ENCODE results near the gene KCNIP3.

The KCNIP3 gene

DNA sequence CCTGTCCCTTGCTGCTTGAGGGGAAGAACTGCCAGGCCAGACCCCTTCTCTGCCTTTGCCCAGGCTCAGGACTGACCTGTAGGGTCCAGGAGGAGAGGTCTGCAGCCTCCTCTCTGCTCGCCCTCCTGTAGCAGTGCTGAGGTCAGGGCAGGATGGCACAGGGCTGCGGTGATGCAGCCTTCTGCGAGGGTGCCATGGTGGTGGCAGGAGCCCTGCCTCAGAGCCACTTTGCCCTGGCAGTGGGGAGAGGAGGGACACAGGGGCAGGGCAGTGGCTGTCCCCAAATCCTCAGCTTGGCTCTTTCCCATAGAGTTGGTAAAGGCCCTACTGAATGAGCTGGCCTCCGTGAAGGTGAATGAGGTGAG, 22.0 kb upstream of the KCNIP3 start:
- DNase-seq, result no peak

DNA sequence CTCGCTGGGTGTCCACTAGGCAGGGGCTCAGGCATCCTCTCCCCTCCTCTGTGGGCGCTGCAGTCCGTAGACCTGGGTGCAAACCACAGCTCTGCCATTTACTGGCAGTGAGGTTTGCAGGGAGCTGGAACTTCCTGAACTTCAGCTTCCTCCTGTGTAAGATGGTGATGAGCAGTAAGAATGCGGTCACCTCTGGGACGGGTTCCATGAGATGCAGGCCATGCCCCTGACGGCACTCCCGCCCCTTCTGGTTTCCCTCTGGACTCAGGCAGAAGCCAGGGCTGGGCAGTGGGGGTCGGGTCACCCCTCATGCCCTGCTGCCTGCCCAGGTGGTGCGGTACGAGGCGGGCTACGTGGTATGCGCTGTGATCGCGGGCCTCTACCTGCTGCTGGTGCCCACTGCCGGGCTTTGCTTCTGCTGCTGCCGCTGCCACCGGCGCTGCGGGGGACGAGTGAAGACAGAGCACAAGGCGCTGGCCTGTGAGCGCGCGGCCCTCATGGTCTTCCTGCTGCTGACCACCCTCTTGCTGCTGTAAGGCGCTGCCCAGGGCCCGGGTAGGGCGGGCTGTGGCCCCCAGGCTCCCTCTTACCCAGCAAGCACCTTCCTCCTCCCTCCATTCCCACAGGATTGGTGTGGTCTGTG, 21.4 kb upstream of the KCNIP3 start:
- no peak for DNase-seq

DNA sequence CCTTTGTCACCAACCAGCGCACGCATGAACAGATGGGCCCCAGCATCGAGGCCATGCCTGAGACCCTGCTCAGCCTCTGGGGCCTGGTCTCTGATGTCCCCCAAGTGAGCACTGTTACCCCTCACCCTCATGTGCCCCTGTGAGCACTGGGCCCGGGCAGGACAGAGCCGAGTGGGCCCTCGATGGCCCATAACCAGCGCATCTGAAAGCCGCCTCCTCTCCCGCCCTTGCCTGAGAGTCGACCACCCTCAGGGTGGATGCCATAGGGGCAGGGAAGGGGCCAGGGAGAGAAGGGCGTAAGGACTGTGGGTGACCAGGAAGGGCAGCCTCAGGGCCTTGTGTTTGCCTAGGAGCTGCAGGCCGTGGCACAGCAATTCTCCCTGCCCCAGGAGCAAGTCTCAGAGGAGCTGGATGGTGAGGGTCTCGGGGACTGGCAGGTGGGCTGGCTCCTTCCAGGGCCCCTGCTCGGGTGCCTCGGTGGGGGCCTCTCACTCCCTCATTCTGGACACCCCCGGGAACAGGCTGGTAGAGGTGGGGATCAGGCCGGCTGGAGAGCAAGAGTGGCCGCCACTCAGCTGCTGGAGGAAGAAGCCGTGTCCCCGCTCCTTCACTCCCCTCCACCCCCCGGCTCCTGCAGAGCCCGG, 20.8 kb upstream of the KCNIP3 start:
- no peak for DNase-seq

DNA sequence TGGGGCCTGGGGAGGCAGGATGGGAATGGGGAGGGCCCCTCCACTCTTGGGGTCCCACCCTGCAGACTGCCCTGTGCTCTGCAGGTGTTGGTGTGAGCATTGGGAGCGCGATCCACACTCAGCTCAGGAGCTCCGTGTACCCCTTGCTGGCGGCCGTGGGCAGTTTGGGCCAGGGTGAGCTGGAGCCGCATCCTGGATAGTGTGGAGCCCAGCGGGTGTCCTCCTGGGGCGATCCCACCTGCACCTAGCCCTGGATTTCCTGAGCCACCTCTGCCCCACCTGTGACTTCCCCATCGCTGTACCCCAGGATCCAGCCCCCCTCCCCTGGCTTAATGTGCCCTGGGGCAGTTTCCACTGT, 20.3 kb upstream of the KCNIP3 start:
- DNase-seq, result no peak

DNA sequence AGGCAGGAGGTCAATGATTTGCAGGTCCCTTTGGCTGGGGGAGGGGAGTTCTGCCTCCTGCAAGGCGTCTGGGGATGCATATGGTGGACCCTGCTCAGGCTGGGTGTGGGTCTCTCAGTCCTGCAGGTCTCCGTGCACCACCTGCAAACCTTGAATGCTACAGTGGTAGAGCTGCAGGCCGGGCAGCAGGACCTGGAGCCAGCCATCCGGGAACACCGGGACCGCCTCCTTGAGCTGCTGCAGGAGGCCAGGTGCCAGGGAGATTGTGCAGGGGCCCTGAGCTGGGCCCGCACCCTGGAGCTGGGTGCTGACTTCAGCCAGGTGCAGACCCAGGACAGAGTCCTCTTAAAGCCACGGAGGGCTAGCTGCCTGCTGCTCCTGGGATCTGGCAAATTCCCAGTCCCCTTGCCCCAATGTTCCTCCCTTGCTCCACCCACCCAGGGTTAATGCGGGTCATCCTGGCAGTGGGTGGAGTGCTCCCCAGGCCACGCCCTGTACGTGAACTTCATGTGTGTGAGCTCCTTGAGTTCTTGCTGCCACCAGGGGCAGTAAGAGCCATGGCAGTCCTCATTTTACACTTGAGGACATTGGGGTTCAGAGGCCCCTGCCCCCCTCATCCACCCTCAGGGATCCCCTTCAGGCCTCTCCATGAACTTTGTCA, 19.8 kb upstream of the KCNIP3 start:
- DNase-seq, result no peak

DNA sequence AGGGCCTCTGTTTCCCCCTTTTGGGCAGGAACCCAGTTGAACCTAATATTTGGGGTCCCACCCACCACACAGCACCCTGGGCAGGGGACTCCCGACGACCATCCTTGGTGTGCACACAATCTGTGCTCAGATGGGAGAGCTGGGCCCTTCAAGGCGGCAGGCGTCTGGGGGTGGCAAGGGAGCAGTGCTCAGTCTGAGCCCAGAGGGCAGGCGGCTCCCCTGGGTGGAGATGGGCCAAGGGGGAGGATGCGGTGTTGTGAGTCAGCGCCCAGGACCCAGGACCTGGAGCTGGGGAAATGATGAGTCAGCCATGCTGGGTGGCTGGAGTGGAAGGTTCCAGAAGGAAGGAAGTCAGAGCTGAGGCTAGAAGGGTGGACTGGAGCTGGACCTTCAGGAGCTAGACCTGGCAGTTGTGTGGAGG, 19.1 kb upstream of the KCNIP3 start:
- no peak for DNase-seq

DNA sequence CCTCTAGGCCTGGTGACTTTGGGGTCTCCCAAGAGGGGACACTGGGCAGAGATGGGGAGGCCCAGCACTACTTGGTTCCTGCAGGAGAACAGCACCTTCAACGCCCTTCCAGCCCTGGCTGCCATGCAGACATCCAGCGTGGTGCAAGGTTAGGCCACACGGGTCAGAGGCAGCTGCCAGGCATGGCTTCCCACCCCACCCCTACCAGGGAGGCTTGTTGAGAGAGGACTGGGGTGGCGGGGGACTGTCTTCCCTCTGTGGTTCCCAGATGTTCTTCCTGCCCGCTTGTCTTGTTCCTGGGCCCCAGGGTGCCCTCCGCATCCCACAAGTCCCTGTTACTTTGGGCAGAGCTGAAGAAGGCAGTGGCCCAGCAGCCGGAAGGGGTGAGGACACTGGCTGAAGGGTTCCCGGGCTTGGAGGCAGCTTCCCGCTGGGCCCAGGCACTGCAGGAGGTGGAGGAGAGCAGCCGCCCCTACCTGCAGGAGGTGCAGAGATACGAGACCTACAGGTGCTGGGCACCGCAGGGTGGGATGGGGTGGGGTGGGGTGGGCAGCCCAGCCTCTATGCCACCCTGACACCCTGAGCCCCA, 18.4 kb upstream of the KCNIP3 start:
- no peak for DNase-seq

DNA sequence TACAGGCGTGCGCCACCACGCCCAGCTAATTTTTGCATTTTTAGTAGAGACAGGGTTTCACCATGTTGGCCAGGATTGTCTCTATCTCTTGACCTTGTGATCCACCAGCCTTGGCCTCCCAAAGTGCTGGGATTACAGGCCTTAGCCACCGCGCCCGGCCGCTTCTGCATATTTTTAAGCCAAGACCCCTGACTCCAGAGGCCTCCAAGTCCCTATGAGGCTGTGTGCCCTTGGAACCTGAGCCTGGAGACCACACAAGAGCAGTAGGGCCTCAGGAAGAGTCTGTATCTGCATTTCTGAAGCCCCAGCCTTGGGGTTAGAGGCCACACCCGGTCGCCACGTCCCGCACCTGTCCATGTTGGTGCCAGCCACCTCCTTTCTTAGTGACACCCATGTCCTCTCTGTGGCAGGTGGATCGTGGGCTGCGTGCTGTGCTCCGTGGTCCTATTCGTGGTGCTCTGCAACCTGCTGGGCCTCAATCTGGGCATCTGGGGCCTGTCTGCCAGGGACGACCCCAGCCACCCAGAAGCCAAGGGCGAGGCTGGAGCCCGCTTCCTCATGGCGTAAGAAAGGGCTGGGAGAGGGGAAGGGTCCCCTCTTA, 17.6 kb upstream of the KCNIP3 start:
- no peak for DNase-seq

DNA sequence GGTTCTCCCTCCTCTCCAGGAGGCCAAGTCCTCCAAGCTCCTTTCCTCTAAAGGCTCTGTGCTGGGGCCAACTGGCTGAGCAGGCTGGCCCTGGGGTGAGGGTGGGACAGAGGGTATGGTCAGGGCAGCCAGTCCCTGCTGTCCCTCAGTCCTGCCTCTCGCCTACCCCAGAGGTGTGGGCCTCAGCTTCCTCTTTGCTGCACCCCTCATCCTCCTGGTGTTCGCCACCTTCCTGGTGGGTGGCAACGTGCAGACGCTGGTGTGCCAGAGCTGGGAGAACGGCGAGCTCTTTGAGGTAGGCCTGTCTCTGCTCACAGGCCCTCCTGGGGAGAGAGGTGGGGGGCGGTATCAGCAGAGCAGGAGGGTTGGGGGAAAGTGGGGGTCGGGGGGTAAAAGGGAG, 16.1 kb upstream of the KCNIP3 start:
- DNase-seq, result no peak

DNA sequence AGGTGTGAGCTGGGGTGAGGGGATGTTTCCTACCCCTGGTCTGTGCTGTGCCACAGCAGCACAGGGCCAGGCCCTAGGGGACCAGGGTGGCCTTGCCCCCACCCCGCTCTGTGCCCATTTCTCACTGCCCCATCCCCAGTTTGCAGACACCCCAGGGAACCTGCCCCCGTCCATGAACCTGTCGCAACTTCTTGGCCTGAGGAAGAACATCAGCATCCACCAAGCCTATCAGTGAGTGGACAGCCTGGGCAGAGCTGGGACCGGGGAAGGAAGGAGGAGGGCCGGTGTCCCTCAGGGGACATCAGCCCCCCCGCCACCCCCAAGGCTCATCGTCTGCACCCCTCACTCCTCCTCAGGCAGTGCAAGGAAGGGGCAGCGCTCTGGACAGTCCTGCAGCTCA, 15.4 kb upstream of the KCNIP3 start:
- no peak for DNase-seq

DNA sequence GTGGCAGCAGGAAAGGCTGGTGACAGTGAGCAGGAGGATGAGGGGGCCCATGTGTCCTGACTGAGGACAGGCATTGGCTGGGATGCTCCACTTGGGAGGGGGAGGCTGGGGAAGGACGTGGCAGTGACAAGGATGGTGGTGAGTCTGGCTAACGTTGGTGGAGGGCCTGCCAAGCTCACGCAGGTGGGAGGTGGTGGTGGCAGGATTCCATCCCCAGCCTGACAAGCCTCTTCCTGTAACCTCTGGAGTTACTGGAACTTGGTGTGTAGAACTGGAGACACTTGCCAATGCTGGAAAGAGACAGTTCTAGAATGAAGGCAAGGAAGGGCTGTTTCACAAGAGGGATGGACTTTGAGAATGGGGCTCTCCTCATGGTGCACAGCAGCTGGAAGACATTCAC, 14.7 kb upstream of the KCNIP3 start:
- no peak for DNase-seq

DNA sequence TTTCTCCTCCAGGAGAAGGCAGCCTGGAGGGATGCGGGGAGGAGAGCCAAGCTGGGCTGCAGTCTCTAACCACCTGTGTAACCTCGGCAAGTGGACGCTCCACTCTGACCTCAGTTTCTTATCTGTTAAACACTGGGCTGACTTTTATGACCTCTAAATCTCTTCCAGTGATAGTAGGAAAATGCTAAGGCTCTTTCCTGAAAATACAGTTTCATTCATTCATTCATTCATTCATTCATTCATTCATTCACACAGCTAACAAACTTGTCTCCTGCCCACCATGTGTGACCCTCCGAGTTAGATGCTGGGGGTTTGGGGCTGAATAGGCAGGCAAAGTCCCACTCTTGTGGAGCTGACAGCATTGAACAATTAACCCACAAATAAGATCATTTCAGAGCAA, 13.6 kb upstream of the KCNIP3 start:
- DNase-seq, result no peak

DNA sequence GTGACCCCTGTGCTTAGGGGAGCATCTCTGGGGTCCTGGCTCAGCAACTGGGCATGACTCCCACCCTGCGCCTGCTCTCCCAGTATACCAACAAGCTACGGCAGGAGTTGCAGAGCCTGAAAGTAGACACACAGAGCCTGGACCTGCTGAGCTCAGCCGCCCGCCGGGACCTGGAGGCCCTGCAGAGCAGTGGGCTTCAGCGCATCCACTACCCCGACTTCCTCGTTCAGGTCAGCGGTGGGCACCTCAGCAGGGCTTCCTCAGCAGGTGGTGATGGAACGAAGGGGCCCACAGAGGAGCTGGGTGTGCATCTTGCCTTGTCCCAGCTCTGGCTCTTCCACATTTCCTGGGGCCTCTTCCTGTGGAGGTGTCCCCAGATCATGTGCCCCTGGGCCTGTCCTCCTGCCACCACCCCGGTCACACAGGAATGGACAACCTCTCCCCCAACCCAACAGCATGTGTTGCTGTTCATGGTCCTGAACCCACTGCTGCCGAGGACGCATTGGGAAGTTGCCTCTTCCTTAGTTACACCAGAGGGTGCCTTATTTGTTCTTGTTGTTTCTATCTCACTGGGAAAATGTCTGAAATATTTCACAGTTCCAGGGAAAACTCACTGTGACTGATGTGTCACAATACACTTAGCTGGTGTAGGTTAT, 12.1 kb upstream of the KCNIP3 start:
- no peak for DNase-seq

DNA sequence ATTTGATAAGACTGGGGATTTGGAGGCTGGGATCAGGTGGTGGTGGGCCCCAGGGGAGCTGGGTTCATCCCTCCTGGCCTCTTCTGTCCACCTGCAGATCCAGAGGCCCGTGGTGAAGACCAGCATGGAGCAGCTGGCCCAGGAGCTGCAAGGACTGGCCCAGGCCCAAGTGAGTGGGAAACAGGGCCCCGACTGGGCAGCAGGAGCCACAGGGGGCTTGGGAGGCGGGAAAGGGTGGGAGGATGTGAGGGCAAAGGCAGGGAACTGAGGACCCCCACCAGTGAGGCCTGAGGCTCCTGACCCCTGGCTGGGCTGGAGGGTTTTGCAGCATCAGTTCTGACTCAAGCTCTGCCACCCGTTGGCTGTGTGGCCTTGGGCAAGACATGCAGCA, 11.6 kb upstream of the KCNIP3 start:
- no peak for DNase-seq

DNA sequence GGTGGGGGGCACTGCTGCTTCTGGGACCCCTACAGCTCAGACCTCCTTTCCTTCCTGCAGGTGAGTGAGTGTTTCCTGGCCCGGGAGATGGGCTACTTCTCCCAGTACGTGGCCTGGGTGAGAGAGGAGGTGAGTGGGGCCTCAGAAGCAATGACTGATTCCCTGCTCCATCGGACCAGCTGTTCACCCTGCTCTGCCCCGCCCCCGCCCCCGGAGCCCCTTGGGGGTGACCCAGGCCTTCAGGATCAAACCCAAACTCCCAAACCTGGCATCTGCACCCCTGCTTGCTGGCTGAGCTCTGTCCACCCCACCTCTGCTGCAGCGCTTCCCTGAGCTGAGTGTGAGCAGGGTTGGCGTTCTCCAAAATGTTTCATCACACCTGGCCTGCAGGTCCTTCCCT, 9.8 kb upstream of the KCNIP3 start:
- no peak for DNase-seq

DNA sequence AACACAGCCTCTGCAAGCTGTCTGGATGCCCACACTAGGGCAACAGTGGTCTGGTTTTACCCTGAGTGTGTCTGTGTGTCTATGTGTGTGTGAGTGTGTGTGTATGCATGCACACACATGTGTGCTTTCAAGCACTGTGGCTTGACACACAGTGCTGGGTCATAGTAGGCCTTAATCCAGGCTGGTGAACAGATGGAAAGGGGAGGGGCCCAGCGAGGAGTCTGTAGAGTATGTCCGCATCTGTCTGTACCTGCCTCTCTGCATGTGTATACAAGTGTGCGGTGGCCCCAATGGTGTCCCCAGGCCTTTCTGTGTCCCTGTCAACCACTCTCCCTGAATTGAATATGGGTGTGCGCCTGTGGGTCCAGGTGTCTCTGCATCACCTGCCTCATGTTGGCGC, 9.3 kb upstream of the KCNIP3 start:
- no peak for DNase-seq

DNA sequence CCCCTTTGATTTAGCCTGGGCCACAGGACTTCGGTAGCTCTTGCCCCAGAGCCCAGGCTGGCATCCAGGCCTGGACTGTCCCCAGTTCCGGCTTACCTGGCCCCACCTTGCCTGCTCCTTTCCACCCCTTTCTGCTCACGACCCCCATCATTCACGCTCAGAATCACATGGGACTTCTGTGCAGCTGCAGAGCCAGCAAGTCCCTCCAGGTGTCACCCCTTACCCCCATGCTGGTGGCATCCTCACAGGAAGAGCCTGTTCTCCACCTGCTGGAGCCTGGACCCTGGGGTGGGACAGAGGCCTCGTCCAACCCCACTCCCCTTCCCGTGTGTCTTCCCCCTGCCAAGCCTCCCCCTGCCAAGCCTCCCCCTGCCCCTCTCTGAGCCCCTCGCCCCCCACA, 7.9 kb upstream of the KCNIP3 start:
- DNase-seq, result no peak

DNA sequence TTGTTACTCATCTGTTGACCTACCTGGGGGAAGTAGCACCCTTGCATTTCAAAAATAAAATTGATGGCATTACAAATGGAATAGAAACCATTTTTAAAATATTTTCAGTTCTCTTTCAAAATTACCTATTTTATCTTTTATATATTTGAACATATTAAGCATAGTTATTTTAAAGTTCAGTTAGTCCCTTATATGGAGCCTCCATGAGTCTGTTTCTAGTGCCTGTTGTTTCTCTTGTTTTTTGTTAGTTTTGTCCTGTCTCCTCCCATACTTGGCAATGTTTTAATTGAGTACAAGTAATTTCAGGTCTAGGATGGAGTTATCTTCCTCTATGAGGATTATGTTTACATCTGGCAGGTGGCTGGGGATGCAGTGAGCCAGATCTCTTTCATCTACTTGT, 5.9 kb upstream of the KCNIP3 start:
- DNase-seq, result no peak

DNA sequence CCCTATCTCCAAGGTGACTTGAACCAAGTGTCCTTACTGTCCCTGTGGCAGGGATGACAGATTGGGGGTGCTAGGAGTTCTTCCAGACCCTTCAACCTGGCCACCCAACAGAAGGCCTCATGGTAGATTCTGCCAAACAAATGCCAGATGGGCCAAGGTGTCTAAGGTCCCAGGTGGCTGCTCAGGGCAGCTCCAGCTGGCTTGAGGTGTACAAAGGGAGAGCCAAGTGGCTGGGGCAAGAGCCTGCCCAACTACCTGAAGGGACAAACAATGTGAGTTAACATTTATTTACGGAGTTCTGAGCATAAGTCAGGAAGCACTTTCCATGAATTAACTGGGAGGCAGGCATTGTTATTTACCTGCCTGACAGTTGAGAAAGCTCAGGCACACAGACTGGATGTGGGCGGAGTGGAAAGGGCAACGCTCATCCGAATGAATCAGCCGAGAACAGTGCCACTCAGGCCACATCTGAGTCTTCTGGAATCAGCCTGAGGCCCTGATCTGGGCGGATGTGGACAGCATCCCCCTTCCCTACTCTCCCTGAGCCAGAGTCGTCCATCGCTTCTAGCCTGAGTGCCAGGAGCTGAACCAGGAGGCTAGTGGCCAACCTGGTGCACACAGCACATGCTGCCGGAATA, 4.4 kb upstream of the KCNIP3 start:
- DNase-seq, result no peak

DNA sequence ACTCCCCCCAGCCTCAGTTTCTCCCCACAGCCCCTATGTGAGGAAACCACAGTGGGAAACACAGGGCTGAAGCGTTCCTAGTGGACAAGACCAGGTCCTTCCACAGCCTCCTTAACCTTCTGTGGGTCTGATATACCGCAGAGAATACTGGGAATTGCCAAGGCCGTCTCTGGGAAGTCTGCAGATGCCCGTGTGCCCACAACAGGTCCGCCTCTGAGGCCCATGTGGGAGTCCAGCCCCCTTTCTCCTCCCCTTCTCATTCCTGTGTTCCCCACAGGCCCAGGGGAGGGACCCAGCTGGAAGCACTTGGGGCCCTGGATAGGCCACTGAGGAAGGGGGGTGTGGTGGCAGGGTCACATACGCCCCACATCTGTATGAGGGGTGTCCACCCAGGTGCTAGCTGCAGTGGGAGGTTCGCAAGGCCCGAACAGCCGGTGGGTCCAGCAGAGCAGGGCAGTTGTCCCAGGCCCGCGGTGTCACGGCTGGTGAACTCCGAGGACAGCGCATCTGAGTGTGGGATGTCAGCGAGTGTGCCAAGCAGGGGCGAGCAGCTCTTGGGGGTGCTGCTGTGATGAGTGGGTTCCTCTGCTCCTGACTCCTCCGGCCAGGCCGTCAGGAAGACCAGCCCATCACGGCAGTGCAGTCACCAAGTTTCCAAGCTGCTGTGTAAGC, 2.4 kb upstream of the KCNIP3 start:
- DNase-seq, result no peak

DNA sequence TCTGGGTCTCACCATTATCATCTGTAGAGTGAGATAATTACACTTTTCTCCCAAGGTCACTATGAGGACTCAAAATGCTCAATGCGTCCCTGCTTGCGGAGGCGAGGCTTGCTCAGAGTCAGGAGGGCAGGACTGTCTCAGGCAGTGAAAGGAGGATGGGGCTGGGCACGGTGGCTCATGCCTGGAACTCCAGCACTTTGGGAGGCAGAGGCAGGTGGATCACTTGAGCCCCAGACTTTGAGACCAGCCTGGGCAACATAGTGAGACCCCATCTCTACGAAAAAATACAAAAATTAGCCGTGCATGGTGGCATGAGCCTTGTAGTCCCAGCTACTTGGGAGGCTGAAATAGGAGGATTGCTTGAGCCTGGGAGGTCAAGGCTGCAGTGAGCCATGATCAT, 1.8 kb upstream of the KCNIP3 start:
- no peak for DNase-seq

DNA sequence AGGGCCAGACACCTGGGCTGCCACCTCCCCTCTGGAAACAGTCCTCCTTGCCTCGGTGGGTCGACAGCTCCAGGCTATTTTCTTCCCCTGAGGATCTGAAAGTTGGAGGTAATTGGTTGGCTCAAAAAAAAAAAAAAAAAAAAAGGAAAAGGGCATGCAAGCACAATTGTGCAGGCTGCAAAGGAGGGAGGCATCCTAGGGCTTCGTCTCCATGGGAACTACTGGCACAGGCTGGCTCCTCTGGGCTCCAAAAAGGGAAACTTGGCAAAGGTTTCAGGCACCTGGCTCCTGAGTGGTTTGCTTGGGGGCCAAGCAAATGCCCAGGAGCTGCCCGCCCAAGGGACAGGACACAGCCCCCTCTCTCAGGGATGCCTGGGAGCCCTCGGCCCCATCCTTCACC, 1.1 kb upstream of the KCNIP3 start:
- DNase-seq, result peak; percentile 62
